RPMI7951 (cell line): ENCODE measurements around the gene ZNF148. TPM values are rescaled to one million over a fixed set of nuclear protein-coding genes. Genes with fewer than 3 reads are reported as not detected.
"Not testable (repeated sequence)": the region's sequence is repeated elsewhere in the genome, so short reads cannot be mapped to it uniquely, and the experiment has no call there.

Experiments used
- DNase-seq: peaks from one replicate; pipeline ENCODE4 v3.0.0-alpha.2; 2012; ENCODE audit warnings: low read depth
- total RNA-seq: library from RNA; depleted of rRNA; stranded (reverse); fragments of >200 nt; shearing (Covaris generic); gene quantifications from 2 replicates; pipeline ENCODE4 v1.2.3, GENCODE V29; 2014

ZNF148 gene
- total RNA-seq, 1 experiment from 2014 or later, result 30.3 TPM

- peak; percentile 42 for DNase-seq
Observed at GRCh38 chr3:125374501-125374995, 577 bp downstream of the ZNF148 start.

- DNase-seq, result no peak
Observed at GRCh38 chr3:125367403-125368230, 7.5 kb downstream of the ZNF148 start.

GRCh38 chr3:125366132-125366531, 9.0 kb downstream of the ZNF148 start:
- no peak for DNase-seq

GRCh38 chr3:125359700-125360099, 15.4 kb downstream of the ZNF148 start:
- no peak for DNase-seq

- DNase-seq, result no peak
Observed at GRCh38 chr3:125358923-125359322, 16.2 kb downstream of the ZNF148 start.

GRCh38 chr3:125357837-125358236, 17.3 kb downstream of the ZNF148 start:
- no peak for DNase-seq

GRCh38 chr3:125357032-125357658, 18.0 kb downstream of the ZNF148 start:
- peak; percentile 59 for DNase-seq

- no peak for DNase-seq
Observed at GRCh38 chr3:125356140-125357026, 18.7 kb downstream of the ZNF148 start.

GRCh38 chr3:125353659-125354058, 21.5 kb downstream of the ZNF148 start:
- no peak for DNase-seq

GRCh38 chr3:125353128-125353527, 22.0 kb downstream of the ZNF148 start:
- no peak for DNase-seq

GRCh38 chr3:125351814-125352456, 23.2 kb downstream of the ZNF148 start:
- no peak for DNase-seq

- DNase-seq, result no peak
Observed at GRCh38 chr3:125351152-125351551, 24.0 kb downstream of the ZNF148 start.

- no peak for DNase-seq
Observed at GRCh38 chr3:125350597-125350996, 24.5 kb downstream of the ZNF148 start.

GRCh38 chr3:125349556-125350165, 25.5 kb downstream of the ZNF148 start:
- no peak for DNase-seq

- no peak for DNase-seq
Observed at GRCh38 chr3:125349055-125349454, 26.1 kb downstream of the ZNF148 start.

- not testable (repeated sequence) for DNase-seq
Observed at GRCh38 chr3:125343367-125343766, 31.8 kb downstream of the ZNF148 start.

GRCh38 chr3:125340121-125340520, 35.0 kb downstream of the ZNF148 start:
- no peak for DNase-seq

- no peak for DNase-seq
Observed at GRCh38 chr3:125337506-125337905, 37.6 kb downstream of the ZNF148 start.

GRCh38 chr3:125334675-125335560, 40.2 kb downstream of the ZNF148 start:
- DNase-seq, result no peak

- DNase-seq, result no peak
Observed at GRCh38 chr3:125332504-125332903, 42.6 kb downstream of the ZNF148 start.
